CD4-positive, alpha-beta T cell treated with Interleukin-15 for 1 hour (primary cell): ENCODE data around the gene TXK.

Source experiments
- DNase-seq: peaks from one replicate; pipeline ENCODE4 v3.0.0-alpha.2; 2020

TXK gene

GRCh38 chr4:48046059-48046458, 88.0 kb downstream of the TXK start:
- no peak for DNase-seq

DNA sequence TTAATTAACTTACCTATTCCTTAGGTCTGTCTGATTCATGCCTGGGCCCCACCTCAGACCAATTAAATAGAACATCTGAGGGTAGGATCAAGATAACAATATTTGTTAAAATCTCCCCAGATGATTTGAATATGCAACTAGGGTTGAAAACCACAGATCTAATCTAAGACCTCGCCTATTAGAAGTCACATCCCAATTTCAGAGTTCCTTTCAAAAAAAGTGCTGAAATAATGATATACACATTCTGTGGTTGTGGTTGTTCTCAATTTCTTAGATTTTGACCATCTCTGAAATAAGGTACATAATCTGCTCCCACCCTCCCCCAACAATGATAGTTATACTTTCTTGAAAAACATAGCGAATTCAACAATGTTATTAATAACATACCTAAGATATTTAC, 89.8 kb downstream of the TXK start:
- DNase-seq: no peak

GRCh38 chr4:48043504-48043903, 90.5 kb downstream of the TXK start:
- no peak for DNase-seq

DNA sequence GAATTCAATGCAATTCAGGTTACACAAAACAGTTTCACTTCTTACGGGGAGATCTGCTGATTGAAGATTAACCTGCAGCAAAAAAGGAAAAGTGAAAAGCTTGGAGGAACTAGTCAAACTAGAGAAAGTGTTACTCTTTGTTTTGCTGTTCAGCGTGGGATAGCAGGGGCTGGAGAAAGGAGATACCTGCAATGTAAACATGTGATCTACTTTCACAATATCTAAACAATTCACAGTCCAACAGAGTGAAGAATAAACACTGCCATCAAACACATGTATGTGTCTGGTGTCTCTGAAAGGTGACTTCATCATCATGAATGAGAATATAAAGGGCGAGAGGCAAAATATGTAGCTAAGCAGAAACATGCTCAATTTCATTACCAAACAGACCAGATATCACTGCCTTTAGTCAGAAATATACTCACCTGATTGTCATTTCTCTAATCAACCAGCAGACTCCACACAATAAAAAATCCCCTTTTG, 91.0 kb downstream of the TXK start:
- DNase-seq: no peak

GRCh38 chr4:48041535-48042137, 92.4 kb downstream of the TXK start:
- DNase-seq: no peak

- no peak for DNase-seq
Measured at GRCh38 chr4:48039561-48039960, 94.5 kb downstream of the TXK start.

GRCh38 chr4:48038666-48039065, 95.4 kb downstream of the TXK start:
- no peak for DNase-seq

GRCh38 chr4:48037117-48037462, 97.0 kb downstream of the TXK start:
- no peak for DNase-seq

DNA sequence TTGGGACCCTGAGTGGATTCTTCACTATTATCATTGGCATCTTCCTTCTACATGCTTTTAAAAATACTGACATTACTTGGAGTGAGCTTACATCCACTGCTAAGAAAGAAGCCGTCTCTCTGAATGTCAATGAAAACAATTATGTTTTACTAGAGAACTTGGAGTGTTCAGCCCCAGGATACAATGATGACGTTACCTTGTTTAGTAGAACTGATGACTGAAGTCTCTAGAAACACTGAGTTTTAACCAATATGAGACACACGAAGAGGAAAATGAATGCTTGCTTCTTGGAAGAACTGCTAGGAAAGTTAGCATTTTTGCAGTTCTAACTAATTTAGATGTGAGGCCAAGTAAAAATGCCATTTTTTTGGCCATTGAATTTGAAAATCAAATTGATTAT, 98.1 kb downstream of the TXK start:
- no peak for DNase-seq

DNA sequence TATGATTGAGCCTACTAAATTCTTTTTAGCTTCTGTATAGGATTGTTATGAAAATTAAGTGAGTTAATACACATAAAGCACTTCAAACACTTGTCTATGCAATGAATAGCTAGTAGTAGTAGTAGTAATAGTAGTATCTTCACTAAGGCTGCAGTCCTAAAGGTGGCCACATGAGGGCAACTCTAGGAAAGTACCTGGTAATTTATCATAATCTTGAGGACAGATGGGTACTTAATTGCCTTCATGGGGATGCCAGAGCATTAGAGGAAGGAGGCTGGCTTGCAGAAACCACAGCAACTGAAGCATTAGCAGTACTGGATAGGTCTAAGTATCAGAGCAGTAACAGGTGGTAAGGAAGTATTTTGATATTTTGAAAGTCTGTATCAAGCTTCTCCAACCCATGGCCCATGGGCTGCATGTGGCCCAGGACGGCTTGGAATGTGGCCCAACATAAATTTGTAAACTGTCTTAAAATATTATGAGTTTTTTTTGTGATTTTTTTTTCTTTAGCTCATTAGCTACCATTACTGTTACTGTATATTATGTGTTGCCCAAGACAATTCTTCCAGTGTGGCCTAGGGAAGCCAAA, 100.1 kb downstream of the TXK start:
- peak; percentile 62 for DNase-seq

DNA sequence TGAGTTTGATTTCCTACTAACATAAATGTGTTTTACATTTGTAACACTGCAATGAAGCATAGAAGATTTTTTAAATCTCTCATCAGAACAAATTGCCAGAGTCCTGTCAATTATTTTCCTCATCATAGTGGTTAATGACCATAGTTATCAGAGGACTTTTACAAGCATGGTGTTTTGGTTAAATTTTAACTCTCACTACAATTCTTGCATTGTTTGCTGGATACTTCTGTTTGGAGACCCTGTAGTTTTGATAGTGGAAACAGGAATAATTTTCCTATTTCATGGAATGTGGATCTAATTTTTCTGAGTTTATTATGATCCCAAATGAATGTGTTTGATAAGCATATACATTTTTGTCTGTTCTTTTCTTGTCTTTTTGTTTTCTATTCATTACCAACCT, 100.6 kb downstream of the TXK start:
- no peak for DNase-seq

GRCh38 chr4:48032721-48033120, 101.3 kb downstream of the TXK start:
- no peak for DNase-seq

DNA sequence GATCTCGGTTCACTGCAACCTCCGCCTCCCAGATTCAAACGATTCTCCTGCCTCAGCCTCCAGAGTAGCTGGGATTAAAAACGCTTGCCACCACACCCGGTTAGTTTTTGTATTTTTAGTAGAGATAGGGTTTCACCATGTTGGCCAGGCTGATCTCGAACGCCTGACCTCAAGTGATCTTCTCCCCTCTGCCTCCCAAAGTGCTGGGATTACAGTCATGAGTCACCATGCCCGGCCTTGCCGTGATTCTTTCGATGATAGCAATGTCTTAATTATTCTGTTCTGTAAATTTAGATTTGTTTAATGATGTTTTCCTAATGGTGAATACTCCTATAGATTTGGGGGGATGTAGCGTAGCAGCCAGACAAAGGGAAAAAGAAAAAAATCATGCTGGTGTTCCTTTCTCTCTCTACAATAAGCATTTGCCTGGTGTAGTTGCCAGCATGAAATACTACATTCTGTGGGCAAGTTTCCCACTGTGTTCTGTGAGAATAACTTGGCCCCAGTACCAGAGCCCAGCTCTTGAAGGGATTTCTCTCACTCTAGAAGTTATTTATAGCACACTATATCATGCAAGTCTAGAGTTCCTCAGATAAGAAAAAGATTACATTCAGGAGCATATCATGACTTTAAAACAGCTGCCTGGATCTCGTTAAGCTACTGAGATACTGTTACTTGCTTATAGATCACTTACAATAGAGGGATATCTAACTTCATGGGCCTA, 102.1 kb downstream of the TXK start:
- no peak for DNase-seq

DNA sequence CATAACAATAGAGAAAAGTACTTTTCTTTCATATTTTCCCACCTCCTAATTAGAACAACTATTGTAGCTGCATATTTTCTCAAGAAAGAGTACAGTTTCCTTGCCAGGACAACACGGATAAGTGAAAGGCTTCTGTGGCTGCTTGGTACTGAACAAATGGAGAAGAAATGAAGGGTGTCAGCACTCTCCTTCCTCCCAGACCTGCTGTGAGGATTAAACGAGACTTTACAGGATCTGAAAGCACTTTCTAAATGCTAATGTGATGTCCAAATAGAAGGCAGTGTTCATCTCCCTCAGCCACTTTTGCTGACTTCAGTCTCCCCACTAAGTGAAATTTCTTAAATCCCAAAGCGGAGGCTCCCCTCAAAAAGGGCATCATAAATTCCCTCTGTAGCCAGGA, 103.6 kb downstream of the TXK start:
- no peak for DNase-seq

DNA sequence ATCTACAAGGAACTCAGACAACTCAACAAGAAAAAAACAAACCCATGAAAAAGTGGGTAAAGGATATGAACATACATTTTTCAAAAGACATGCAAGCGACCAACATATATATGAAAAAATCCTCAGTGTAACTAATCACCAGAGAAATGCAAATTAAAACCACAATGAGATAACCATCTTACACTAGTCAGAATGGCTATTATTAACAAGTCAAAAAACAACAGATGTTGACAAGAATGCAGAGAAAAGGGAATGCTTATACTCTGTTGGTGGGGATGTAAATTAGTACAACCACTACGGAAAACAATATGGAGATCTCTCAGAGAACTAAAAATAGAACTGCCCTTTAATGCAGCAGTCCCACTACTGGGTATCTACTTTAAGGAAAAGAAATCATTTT, 105.4 kb downstream of the TXK start:
- DNase-seq: no peak

DNA sequence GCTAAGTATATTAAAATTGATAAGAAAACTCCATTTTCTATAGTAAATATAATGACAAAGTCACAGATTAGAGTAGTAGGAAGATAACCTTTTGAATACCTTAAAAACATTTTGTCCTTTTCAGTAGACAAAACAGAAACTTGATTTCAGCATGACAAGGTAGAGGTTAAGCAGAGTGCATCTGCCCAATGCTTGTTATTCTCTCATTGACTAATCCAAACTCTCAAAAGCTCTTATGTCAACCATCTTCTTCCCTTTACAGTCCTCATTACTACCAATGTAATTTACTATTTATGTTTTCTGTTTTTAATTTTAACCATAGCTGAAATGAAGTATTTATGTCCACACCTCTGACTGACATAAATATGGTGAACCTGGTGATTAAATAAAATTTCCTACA, 106.4 kb downstream of the TXK start:
- DNase-seq: no peak

DNA sequence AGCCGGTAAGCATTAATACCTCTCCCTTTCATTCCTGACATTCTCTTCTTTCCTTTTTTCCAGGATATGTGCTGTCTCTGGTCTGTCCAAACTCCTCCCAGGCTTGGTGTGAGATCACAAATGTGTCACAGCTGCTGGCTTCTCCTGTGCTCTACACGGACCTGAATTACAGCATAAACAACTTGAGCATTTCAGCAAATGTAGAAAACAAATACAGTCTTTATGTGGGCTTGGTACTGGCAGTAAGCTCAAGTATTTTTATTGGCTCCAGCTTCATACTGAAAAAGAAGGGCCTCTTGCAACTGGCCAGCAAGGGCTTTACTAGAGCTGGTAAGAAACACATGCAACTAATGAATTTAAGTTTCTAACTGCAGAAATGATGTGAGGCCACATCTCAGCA, 109.0 kb downstream of the TXK start:
- DNase-seq: no peak

DNA sequence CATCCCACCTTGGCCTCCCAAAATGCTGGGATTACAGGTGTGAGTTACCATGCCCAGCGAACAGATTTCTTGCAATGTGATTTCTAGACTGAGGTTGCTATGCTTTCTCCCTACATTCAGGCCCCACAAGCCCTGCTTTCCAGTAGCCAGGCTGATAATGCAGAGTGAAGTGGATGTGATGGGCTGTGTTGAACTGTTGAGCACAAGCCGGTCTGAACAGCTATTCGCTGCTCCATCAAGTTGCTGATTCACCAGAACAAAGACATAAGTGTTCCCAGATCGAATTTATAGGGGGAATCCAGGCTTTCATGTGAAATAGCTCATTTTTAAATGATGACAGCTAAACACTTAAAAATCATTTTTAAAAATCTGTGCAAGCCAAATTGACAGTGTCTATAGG, 109.5 kb downstream of the TXK start:
- no peak for DNase-seq

GRCh38 chr4:48022192-48022799, 111.8 kb downstream of the TXK start:
- no peak for DNase-seq

DNA sequence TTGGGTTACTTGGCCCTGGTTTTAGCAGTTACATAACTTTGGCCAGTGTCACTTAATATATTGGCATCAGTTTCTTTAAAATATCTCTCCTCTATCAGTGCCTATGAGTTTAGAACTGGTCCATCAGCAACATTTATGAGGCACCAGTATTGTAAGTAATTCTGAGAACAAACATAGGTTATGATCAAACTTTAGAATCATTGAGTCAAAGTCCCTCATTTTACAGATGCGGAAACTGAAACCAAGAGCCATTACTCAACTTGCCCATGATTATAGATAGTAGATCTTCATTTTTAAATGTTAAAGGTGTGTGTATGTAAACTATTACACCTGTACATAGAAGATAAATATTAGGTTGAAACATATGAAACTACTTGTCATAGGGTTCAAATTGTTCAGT, 113.0 kb downstream of the TXK start:
- no peak for DNase-seq

DNA sequence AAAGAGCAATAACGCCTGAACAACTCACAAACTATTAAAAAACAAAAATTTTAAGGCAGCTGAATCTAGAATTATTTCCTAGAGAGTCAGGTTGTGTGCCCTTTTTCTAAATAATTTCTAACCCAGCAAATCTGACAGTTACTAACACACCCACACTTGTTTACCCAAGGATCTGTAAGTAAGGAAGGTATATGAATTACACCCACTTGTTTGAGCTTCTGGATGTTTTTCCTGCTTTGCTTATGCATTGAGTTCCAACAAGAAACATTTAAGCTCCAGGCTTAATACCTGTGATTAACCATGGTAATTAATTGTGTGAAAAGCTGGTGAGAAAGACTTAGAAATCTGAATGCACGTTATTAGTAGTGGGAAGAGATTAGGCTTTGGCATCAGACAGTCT, 115.9 kb downstream of the TXK start:
- no peak for DNase-seq

- DNase-seq: no peak
Measured at GRCh38 chr4:48017108-48017571, 116.9 kb downstream of the TXK start.
